Breast epithelium (tissue), 4 donors: ENCODE results near the gene NAMPT. TPM values are rescaled to one million over a fixed set of nuclear protein-coding genes. Genes with fewer than 3 reads are reported as not detected.

Source experiments
- DNase-seq, 2 donors: peaks; one replicate each; pipeline ENCODE4 v3.0.0-alpha.2; 2019; ENCODE audit warnings: low spot score in 2 of 2
- H3K27ac ChIP-seq, 2 donors: fragments of 200-600 bp; sonication (generic) in 1 of 2; one replicate each; pipeline ENCODE4 v1.5.1; 2016 to 2019; ENCODE audit warnings: mild to moderate bottlenecking in 1 of 2
- H3K27me3 ChIP-seq, 2 donors: fragments of 200-600 bp; sonication (generic) in 1 of 2; one replicate each; pipeline versions ENCODE4 v1.5.1 to v1.6.0; 2017 to 2019; ENCODE audit warnings: control low read depth in 1 of 2, mild to moderate bottlenecking in 1 of 2
- H3K36me3 ChIP-seq: fragments of 200-600 bp; one replicate; pipeline ENCODE4 v1.5.1; 2019
- H3K4me1 ChIP-seq, 2 donors: fragments of 200-600 bp; sonication (generic); one replicate each; pipeline ENCODE4 v1.5.1; 2016 to 2019; ENCODE audit warnings: control low read depth in 1 of 2
- H3K4me3 ChIP-seq, 3 donors: fragments of 200-600 bp; sonication (generic); 1 replicate in 2 of 3; 2 replicates in 1 of 3; pipeline ENCODE4 v1.5.1; 2016 to 2019; ENCODE audit warnings: mild to moderate bottlenecking in 3 of 3, moderate library complexity in 2 of 3
- H3K9me3 ChIP-seq, 2 donors: fragments of 200-600 bp; sonication (generic) in 1 of 2; one replicate each; pipeline ENCODE4 v1.5.1; 2016 to 2019; ENCODE audit warnings: control low read depth in 1 of 2
- POLR2A ChIP-seq: fragments of 450-650 bp; IDR thresholded peaks from one replicate; pipeline ENCODE4 v1.6.1; 2016; ENCODE audit warnings: antibody characterized with exemption, mild to moderate bottlenecking, moderate library complexity
- POLR2AphosphoS5 ChIP-seq, 3 donors: sonication (generic); formaldehyde crosslinking; IDR thresholded peaks; one replicate each; pipeline ENCODE4 v1.6.1; 2017; ENCODE audit warnings: antibody characterized with exemption in 3 of 3
- intact Hi-C: fragments of 100-400 bp; cut with DNase I; formaldehyde crosslinking; loops from one replicate; pipeline ENCODE4 v1.15.1; 2023; ENCODE audit warnings: low total_unique reads
- total RNA-seq, 3 donors: library from RNA; depleted of rRNA; stranded (reverse); fragments of >200 nt; gene quantifications; one replicate each; pipeline ENCODE4 v1.1.0, GENCODE V29; 2016
- TF ChIP-seq, protein P1 (sequence below), 3 donors: fragments of 450-650 bp; IDR thresholded peaks; one replicate each; pipeline ENCODE4 v1.5.1; 2016 to 2017; ENCODE audit warnings: antibody characterized with exemption in 3 of 3, mild to moderate bottlenecking in 3 of 3, moderate library complexity in 3 of 3

NAMPT gene
- total RNA-seq, 3 donors from 2014 or later = 195 to 751 (median 536) TPM

DNA sequence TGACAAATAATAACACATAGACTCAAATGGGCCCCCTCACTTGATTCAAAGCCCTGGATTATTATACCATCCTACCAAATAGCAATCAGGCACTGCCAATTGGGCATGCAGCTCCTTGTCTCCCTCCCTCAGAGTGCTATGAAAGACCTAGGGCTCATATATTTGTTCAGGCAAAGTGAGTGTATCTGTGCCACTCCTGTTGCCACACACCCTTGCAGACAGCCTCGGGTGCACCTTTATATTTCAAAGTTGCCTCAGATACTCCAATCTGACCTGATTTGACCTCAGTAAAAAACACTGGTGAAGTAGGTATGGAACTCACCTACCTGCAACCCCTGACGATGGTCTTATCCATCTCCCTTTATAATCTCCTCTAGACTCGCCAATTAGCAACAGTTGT, 3.0 kb upstream of the NAMPT start:
- H3K27ac ChIP-seq = no peak overlapping the region
- no peaks in the 10 kb centered on the region for H3K9me3 ChIP-seq
- intact Hi-C loops = no loop called here
- DNase-seq = no peak
- H3K27me3 ChIP-seq = no peaks in the 10 kb centered on the region
- no peaks in the 10 kb centered on the region for H3K36me3 ChIP-seq
- no peak overlapping the region for H3K4me3 ChIP-seq
- H3K4me1 ChIP-seq = no peaks in the 10 kb centered on the region
- TF ChIP-seq POLR2AphosphoS5 (IDR thresholded peaks at IDR 0.05) (no peak), POLR2A (no peak)
- TF ChIP-seq, protein P1, sequence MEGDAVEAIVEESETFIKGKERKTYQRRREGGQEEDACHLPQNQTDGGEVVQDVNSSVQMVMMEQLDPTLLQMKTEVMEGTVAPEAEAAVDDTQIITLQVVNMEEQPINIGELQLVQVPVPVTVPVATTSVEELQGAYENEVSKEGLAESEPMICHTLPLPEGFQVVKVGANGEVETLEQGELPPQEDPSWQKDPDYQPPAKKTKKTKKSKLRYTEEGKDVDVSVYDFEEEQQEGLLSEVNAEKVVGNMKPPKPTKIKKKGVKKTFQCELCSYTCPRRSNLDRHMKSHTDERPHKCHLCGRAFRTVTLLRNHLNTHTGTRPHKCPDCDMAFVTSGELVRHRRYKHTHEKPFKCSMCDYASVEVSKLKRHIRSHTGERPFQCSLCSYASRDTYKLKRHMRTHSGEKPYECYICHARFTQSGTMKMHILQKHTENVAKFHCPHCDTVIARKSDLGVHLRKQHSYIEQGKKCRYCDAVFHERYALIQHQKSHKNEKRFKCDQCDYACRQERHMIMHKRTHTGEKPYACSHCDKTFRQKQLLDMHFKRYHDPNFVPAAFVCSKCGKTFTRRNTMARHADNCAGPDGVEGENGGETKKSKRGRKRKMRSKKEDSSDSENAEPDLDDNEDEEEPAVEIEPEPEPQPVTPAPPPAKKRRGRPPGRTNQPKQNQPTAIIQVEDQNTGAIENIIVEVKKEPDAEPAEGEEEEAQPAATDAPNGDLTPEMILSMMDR (IDR thresholded peaks at IDR 0.05) = no peak

DNA sequence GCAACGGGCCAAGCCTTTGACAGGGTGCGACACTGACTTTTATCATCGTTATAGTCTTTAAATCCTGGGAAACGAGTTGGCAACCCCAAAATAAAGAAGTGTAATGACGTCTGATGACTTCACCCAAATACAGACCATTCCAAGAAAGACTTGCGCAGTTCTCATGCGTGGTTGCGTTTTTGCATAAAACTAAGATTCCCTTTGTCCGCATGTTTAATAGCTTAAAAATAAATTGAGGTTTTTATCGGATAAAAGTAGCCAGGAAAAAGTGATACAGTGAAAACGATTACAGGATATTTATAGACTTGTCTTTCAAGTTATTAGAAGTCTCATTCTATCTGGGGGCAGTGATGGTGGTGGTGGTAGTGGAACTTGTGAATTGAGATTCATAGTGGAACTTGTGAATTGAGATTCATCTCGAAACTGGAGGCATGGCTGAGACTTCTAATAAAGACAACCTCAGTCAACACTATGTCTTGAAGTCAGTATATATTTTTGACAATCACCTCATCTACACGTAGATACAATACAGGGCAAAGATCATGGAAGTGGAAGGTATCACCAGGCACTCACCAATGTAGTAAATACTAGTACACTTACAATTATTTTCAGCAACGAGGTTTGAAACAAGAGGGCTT, 1.2 kb upstream of the NAMPT start:
- no peak for DNase-seq
- Histone ChIP-seq H3K36me3 (no peaks in the 10 kb centered on the region), H3K27ac (peak overlapping the region; percentile 98 to 100), H3K4me1 (no peaks in the 10 kb centered on the region), H3K27me3 (no peaks in the 10 kb centered on the region), H3K9me3 (no peaks in the 10 kb centered on the region), H3K4me3 (peak overlapping the region; percentile 76 to 87 (median 76))
- intact Hi-C loops = no loop called here
- no peak for TF ChIP-seq POLR2AphosphoS5 (IDR thresholded peaks at IDR 0.05)
- no peak for TF ChIP-seq POLR2A
- TF ChIP-seq, protein P1 (IDR thresholded peaks at IDR 0.05) = no peak

DNA sequence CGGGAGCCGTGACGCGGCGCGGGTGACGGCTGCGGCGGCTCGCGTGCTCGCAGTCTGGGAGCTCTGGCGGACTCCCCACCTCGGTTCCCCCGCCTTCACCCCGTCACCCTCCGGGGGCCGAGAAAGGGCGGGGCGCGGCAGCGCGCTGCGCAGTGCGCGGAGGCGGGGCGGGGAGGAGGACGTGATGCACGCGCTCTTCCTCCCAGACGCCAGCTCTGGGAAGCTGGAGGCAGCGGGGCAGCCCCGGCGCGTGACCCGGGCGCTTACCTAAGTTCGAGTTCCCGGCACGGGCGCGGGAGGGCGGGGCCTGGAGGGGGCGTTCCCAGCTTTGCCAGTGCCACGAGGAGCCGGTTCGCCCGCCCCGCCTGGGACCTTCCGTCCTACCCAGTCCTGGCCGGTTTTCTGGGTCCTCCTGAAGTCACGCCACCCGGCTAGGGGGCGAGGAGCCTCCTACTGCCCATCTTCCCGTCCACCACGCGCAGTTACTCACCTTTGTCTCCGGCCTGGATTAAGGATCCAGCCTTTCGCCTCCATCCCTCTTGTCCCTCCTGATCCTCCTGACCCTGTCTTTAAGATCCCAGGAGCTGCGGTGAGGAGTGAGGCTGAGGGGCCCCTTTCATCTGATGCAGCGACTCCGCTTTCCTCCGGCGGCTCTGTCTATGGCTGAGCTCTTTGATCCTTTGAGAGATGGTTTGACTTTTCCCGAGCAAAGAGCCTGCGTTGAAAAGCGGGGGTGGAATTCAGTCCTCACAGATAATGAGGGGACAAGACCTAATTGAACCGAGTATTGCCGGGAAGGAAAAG, 470 bp upstream of the NAMPT start:
- Histone ChIP-seq H3K27ac (peak overlapping the region; percentile 98 to 100), H3K4me3 (peak overlapping the region; percentile 76 to 87 (median 76)), H3K36me3 (no peaks in the 10 kb centered on the region), H3K27me3 (no peaks in the 10 kb centered on the region), H3K4me1 (no peaks in the 10 kb centered on the region), H3K9me3 (no peaks in the 10 kb centered on the region)
- TF ChIP-seq POLR2A (peak; percentile 75), POLR2AphosphoS5 (IDR thresholded peaks at IDR 0.05) (peak; percentile 81 to 90 (median 81))
- TF ChIP-seq, protein P1 (IDR thresholded peaks at IDR 0.05) = peak in 1 of 3 donors; percentile 13
- peak; percentile 99 for DNase-seq
- intact Hi-C loops = no loop called here

DNA sequence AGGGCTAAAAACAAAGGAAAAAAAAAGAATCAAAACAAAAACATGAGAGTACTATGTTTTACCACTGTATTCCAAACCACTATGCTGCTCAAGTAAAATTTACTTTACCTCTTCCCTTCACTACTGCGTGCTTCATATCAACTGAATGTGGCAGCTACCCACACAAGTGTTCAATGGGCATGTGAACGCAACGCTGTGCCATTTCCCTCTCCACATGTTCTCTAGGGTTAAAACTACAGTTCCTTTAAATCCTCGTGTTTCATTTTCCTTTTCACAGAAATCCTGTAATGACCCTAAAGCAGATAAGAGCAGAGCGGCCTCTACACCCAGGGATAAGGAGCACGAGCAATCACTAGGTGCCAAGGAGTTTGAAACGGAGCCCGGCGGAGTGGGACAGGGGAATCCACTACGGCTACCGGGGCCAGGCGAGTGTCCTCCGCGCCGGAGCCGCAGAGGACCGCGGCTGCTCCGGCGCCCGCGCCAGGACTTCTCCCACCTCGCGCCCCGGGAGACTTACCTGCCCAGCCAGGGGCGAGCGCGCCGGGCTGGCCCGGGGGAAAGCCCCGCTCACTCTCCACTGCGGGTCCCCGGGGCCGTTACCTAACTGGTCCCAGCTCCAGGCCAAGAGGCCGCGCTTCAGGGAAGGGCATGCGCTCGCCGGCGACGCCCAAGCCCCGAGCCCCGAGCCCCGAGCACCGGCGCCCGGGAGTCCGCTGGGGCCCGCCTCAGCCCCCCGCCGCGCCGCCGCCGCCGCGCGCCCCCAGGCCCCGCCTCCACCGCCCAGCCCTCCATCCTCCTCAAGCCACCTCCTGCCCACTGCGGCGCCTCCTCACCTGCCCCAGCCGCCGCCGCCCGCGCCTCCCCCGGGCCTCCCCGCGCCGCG, 711 bp downstream of the NAMPT start:
- Histone ChIP-seq H3K4me1 (no peaks in the 10 kb centered on the region), H3K4me3 (peak overlapping the region; percentile 76 to 87 (median 76)), H3K36me3 (no peaks in the 10 kb centered on the region), H3K27ac (peak overlapping the region; percentile 98 to 100), H3K27me3 (no peaks in the 10 kb centered on the region), H3K9me3 (no peaks in the 10 kb centered on the region)
- TF ChIP-seq POLR2AphosphoS5 (IDR thresholded peaks at IDR 0.05) (peak in 2 of 3 donors; percentile 38 to 63), POLR2A (no peak)
- TF ChIP-seq, protein P1 (IDR thresholded peaks at IDR 0.05) = no peak
- DNase-seq = peak; percentile 48 to 52
- intact Hi-C loops = no loop called here
